Natural killer cell treated with Interleukin-12 subunit alpha and Interleukin-12 subunit beta and Interleukin-15 and Interleukin-18, amount 100 ng/mL, for 72 hours (primary cell): ENCODE results near the gene CHRNB1. TPM values are rescaled to one million over a fixed set of nuclear protein-coding genes. Genes with fewer than 3 reads are reported as not detected.

ENCODE experiments used
- ATAC-seq, 2 donors: fragments of 150-1000 bp; cut with Tn5 transposase in 1 of 2; sonication (Bioruptor Pico), chemical (Tn5 transposase) in 1 of 2; 2 replicates each; pipeline ENCODE4 v1.10.0; 2021
- DNase-seq: peaks from one replicate; pipeline ENCODE4 v3.0.0; 2022; ENCODE audit warnings: low spot score
- H3K27ac Mint-ChIP-seq, 2 donors: 1 replicate in 1 of 2; 2 replicates in 1 of 2; pipeline ENCODE4 v1.8.0; 2022; ENCODE audit warnings: mixed read lengths in 2 of 2, mild to moderate bottlenecking in 1 of 2, moderate library complexity in 1 of 2
- H3K27me3 Mint-ChIP-seq, 2 donors: 1 replicate in 1 of 2; 2 replicates in 1 of 2; pipeline ENCODE4 v1.8.0; 2022; ENCODE audit warnings: mixed read lengths in 2 of 2
- H3K36me3 Mint-ChIP-seq: one replicate; pipeline ENCODE4 v1.8.0; 2022; ENCODE audit warnings: mixed read lengths
- H3K4me1 Mint-ChIP-seq, 2 donors: 1 replicate in 1 of 2; 2 replicates in 1 of 2; pipeline ENCODE4 v1.8.0; 2022; ENCODE audit warnings: low read depth in 2 of 2, mixed read lengths in 2 of 2, mild to moderate bottlenecking in 1 of 2
- H3K4me3 Mint-ChIP-seq: one replicate; pipeline ENCODE4 v1.8.0; 2022; ENCODE audit warnings: mixed read lengths
- H3K9me3 Mint-ChIP-seq: 2 replicates; pipeline ENCODE4 v1.8.0; 2022; ENCODE audit warnings: mixed read lengths
- total RNA-seq, 2 donors: library from RNA; stranded (reverse); gene quantifications; one replicate each; pipeline ENCODE4 v1.2.3, GENCODE V29; 2022

CHRNB1 gene
- total RNA-seq, 2 donors from 2014 or later, result 10.4 to 13.7 TPM

- no peaks in the 10 kb centered on the region for H3K27me3 Mint-ChIP-seq
- peaks cover 52 to 60% of the 10 kb centered on the region in 2 donors for H3K4me1 Mint-ChIP-seq
- peaks cover 25% of the 10 kb centered on the region for H3K36me3 Mint-ChIP-seq
Observed at GRCh38 chr17:7483255-7484066, 38.6 kb downstream of the CHRNB1 start.

GRCh38 chr17:7484067-7484918 lies 39.4 kb downstream of the CHRNB1 start, which contains the start of gene POLR2A:
TSS of gene POLR2A (plus strand) at chr17:7484366.
- Mint-ChIP-seq H3K4me1 (peaks cover 54 to 64% of the 10 kb centered on the region in 2 donors), H3K27ac (peak within 1 kb of the TSS; percentile 98), H3K27me3 (no peaks in the 10 kb centered on the region), H3K4me3 (peak within 1 kb of the TSS; percentile 91), H3K36me3 (peaks cover 29% of the 10 kb centered on the region), H3K9me3 (no peaks in the 10 kb centered on the region)
- ATAC-seq (peak; percentile 84), DNase-seq (peak; percentile 99)

More at GRCh38 chr17:7483255-7484066, 38.6 kb downstream of the CHRNB1 start:
- peak overlapping the region; percentile 91 for H3K4me3 Mint-ChIP-seq
- no peaks in the 10 kb centered on the region for H3K9me3 Mint-ChIP-seq
- ATAC-seq (peak; percentile 71 to 75), DNase-seq (peak; percentile 96)
- peak overlapping the region; percentile 98 for H3K27ac Mint-ChIP-seq

- Mint-ChIP-seq H3K4me1 (peaks cover 55 to 63% of the 10 kb centered on the region in 2 donors), H3K36me3 (peaks cover 29% of the 10 kb centered on the region), H3K4me3 (peak overlapping the region; percentile 91), H3K27me3 (no peaks in the 10 kb centered on the region), H3K9me3 (no peaks in the 10 kb centered on the region), H3K27ac (peak overlapping the region; percentile 98)
- DNase-seq (no peak), ATAC-seq (no peak)
Observed at GRCh38 chr17:7484919-7485377, 40.1 kb downstream of the CHRNB1 start.

GRCh38 chr17:7486181-7486580 lies 41.3 kb downstream of the CHRNB1 start:
- ATAC-seq (no peak), DNase-seq (no peak)
- Mint-ChIP-seq H3K36me3 (peaks cover 34% of the 10 kb centered on the region), H3K9me3 (no peaks in the 10 kb centered on the region), H3K27ac (peak overlapping the region; percentile 76 to 98), H3K4me3 (peak overlapping the region; percentile 91), H3K27me3 (no peaks in the 10 kb centered on the region), H3K4me1 (peaks cover 59 to 67% of the 10 kb centered on the region in 2 donors)

GRCh38 chr17:7490144-7490543 lies 45.3 kb downstream of the CHRNB1 start:
- peaks cover 34% of the 10 kb centered on the region for H3K36me3 Mint-ChIP-seq
- peaks cover 58 to 63% of the 10 kb centered on the region in 2 donors for H3K4me1 Mint-ChIP-seq
- H3K9me3 Mint-ChIP-seq, result no peaks in the 10 kb centered on the region
- peak overlapping the region in 1 of 2 donors; percentile 22 for H3K27ac Mint-ChIP-seq
- H3K4me3 Mint-ChIP-seq, result no peak overlapping the region
- ATAC-seq (no peak), DNase-seq (no peak)
- H3K27me3 Mint-ChIP-seq, result no peaks in the 10 kb centered on the region

- Mint-ChIP-seq H3K9me3 (no peaks in the 10 kb centered on the region), H3K36me3 (peaks cover 23% of the 10 kb centered on the region), H3K27me3 (no peaks in the 10 kb centered on the region), H3K4me1 (peaks cover 52 to 55% of the 10 kb centered on the region in 2 donors), H3K27ac (peak overlapping the region; percentile 1 to 17), H3K4me3 (no peak overlapping the region)
- DNase-seq (no peak), ATAC-seq (no peak)
Observed at GRCh38 chr17:7491583-7491982, 46.7 kb downstream of the CHRNB1 start.

- peaks cover 13% of the 10 kb centered on the region for H3K36me3 Mint-ChIP-seq
- no peak overlapping the region for H3K27ac Mint-ChIP-seq
- no peak for ATAC-seq
- no peaks in the 10 kb centered on the region for H3K27me3 Mint-ChIP-seq
- no peaks in the 10 kb centered on the region for H3K9me3 Mint-ChIP-seq
- no peak overlapping the region for H3K4me3 Mint-ChIP-seq
- peaks cover 35 to 46% of the 10 kb centered on the region in 2 donors for H3K4me1 Mint-ChIP-seq
- DNase-seq, result no peak
Observed at GRCh38 chr17:7493941-7494340, 49.1 kb downstream of the CHRNB1 start.

GRCh38 chr17:7495906-7496434 lies 51.1 kb downstream of the CHRNB1 start:
- Mint-ChIP-seq H3K4me1 (peaks cover 24 to 37% of the 10 kb centered on the region in 2 donors), H3K27ac (no peak overlapping the region), H3K4me3 (no peak overlapping the region), H3K36me3 (peaks cover 19% of the 10 kb centered on the region), H3K27me3 (no peaks in the 10 kb centered on the region), H3K9me3 (no peaks in the 10 kb centered on the region)
- DNase-seq (no peak), ATAC-seq (no peak)

- no peaks in the 10 kb centered on the region for H3K27me3 Mint-ChIP-seq
- no peak overlapping the region for H3K27ac Mint-ChIP-seq
- peak in 1 of 2 donors; percentile 44 for ATAC-seq
Observed at GRCh38 chr17:7496470-7497183, 51.8 kb downstream of the CHRNB1 start.

GRCh38 chr17:7497228-7497627 lies 52.4 kb downstream of the CHRNB1 start:
- Mint-ChIP-seq H3K9me3 (no peaks in the 10 kb centered on the region), H3K27ac (no peak overlapping the region), H3K36me3 (peaks cover 28% of the 10 kb centered on the region), H3K4me3 (no peak overlapping the region), H3K4me1 (peaks cover 16 to 33% of the 10 kb centered on the region in 2 donors), H3K27me3 (no peaks in the 10 kb centered on the region)
- ATAC-seq (no peak), DNase-seq (no peak)

More at GRCh38 chr17:7496470-7497183, 51.8 kb downstream of the CHRNB1 start:
- no peak for DNase-seq
- Mint-ChIP-seq H3K36me3 (peaks cover 25% of the 10 kb centered on the region), H3K4me1 (peaks cover 20 to 36% of the 10 kb centered on the region in 2 donors), H3K9me3 (no peaks in the 10 kb centered on the region), H3K4me3 (no peak overlapping the region)

GRCh38 chr17:7497636-7498035 lies 52.8 kb downstream of the CHRNB1 start:
- no peak for ATAC-seq
- H3K9me3 Mint-ChIP-seq, result no peaks in the 10 kb centered on the region
- no peak overlapping the region for H3K27ac Mint-ChIP-seq
- H3K4me3 Mint-ChIP-seq, result no peak overlapping the region
- H3K36me3 Mint-ChIP-seq, result peaks cover 28% of the 10 kb centered on the region
- no peaks in the 10 kb centered on the region for H3K27me3 Mint-ChIP-seq
- DNase-seq, result no peak
- peaks cover 16 to 33% of the 10 kb centered on the region in 2 donors for H3K4me1 Mint-ChIP-seq

GRCh38 chr17:7499161-7499560 lies 54.3 kb downstream of the CHRNB1 start:
- no peaks in the 10 kb centered on the region for H3K27me3 Mint-ChIP-seq
- ATAC-seq, result no peak
- peaks cover 29% of the 10 kb centered on the region for H3K36me3 Mint-ChIP-seq
- no peak overlapping the region for H3K4me3 Mint-ChIP-seq
- no peaks in the 10 kb centered on the region for H3K9me3 Mint-ChIP-seq
- DNase-seq, result no peak
- peaks cover 1 to 18% of the 10 kb centered on the region in 2 donors for H3K4me1 Mint-ChIP-seq
- H3K27ac Mint-ChIP-seq, result no peak overlapping the region

- Mint-ChIP-seq H3K4me1 (peaks cover 0 to 10% of the 10 kb centered on the region in 2 donors), H3K27me3 (no peaks in the 10 kb centered on the region), H3K36me3 (peaks cover 35% of the 10 kb centered on the region), H3K4me3 (no peak overlapping the region), H3K9me3 (no peaks in the 10 kb centered on the region), H3K27ac (no peak overlapping the region)
- DNase-seq (no peak), ATAC-seq (no peak)
Observed at GRCh38 chr17:7501729-7502128, 56.9 kb downstream of the CHRNB1 start.
